ENCODE results near the gene RARB.

RARB gene

DNA sequence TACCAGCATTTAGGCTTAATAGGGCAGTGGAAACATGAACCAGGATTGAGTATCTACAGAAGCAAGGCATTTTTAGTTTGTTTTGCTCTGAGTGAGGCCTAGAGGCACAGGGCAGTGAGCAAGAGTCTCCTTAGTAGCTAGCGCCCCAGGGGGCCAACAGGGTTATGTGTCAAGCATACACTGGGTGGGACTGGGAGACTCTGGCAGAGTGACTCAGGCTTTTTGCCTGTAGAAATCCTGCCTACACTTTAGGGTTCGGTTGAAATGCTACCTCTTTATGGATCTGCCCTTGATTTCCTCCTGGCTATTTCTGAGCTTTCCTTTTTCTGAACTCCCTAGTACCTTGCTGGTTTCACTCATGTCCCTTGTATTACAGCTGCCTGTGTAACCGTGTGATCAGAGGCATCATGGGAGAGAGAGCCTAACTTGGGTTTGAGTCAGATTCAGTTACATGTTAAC is 164.5 kb downstream of the RARB start:
- no peak for DNase-seq (ENCODE audit: low read depth in 2 of 3, low spot score in 1 of 3)

DNA sequence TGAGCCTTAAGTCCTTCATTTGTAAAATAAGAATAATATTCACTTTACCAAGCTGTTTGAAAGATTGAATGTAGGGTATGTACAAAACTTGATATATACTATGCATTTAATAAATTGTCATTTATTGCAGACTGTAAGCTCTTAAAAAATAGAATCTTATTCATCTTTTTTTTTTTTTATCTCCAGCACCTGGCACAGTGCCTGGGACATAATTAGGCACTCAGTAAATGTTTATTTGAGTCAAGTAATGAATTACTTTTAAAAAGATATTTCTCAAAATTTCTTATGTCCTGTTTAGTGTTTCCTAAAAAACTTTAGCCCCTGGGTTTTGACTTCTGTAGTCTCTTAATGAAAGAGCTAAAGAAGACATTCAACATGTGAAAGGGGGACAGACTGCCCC is 164.9 kb downstream of the RARB start:
- no peak for DNase-seq (ENCODE audit: low read depth in 2 of 3, low spot score in 1 of 3)

DNA sequence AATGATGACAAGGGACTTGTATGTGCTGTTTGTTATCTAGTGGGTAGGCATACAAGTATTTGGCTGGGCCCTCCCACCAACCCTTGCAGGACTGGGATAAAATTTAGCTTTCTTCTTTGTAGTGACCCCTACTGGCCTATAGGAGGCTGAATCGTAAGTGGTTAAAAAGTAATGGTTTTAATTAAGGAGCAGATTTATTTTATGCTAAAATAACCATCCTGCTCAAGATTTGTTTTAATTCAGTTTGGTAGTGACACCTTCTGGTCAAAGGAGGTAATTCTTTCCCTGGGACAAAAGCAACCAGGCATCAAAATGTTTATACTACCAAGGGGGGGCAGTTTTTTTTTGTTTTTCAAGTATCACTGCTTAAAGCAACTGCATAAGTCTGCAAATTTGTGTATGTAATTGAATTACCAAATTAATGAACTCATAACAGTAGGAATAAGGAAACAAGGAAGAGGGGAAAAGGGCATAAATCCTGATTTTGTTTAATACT is 166.0 kb downstream of the RARB start:
- peak in 1 of 3 donors; percentile 27 for DNase-seq (ENCODE audit: low read depth in 2 of 3, low spot score in 1 of 3)

DNA sequence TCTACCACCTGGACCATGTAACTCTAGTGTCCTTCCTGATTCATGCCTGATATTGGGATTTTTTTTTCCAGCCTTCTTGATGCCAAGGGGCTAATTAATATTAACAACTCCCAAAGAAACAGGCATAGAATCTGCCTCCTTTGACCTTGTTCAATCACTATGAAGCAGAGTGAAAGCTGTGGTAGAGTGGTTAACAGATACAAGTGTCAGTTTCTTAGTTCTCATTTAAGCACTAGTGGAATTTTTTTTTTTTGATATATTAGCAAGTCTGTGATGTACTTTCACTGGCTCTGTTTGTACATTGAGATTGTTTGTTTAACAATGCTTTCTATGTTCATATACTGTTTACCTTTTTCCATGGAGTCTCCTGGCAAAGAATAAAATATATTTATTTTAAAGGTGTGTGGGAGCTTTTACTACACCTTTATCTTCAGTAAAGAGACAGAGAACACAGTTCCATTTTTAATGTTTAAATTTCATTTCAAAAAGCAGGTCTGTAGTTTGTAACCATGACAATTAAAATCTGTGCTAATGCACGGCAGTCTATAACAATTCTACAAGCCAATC is 169.6 kb downstream of the RARB start:
- DNase-seq (ENCODE audit: low read depth in 2 of 3, low spot score in 1 of 3) = no peak

DNA sequence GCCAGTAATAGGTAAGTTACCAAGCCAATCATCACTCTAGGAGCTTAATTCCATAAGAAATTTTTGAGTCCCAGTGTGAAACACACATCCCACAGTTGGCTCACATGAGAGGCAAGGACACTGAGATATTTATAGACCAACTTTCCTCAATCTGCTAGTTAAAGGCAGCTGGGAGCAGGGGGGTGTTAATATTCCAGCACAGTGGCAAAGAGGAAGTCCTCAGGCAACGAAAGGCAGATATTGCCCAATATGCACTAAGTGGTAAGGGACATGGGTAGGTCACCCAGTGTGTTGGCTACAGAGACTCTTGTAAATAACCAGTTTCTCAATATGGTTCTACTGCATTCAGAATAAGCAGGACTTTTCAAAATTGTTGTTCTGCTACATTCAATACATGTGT is 175.6 kb downstream of the RARB start:
- DNase-seq (ENCODE audit: low read depth in 2 of 3, low spot score in 1 of 3) = no peak

DNA sequence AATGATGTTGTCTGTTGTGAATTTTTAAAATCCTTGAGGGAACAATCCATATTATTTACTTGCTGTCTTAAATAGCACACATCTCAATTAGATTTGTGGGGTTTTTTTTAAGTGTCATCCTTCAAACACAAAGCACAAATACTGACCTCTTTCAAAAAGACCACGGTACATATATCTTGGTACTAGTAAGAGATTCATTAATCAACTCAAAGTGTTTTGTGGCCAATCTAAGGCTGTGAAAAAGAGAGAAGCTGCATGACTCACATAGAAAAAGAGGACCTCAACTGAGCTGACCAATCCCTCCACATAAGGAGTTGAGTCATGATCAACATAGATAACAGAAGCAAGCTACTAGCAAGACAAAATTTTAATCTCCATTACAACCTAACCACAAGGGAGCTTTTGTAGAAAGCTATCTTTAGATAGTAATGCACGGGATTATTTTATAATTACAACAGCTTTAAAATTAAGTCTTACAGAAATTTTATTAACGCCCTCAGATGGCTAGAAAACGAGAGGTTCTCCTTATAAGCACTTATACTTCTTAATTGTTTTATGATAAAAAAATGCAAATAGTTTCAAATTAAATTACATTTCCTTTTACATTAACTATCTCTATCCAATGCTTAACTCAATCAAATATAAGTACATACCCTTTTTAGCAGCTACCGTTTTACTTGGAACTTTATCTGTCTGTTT is 176.2 kb downstream of the RARB start:
- DNase-seq (ENCODE audit: low read depth in 2 of 3, low spot score in 1 of 3) = no peak

DNA sequence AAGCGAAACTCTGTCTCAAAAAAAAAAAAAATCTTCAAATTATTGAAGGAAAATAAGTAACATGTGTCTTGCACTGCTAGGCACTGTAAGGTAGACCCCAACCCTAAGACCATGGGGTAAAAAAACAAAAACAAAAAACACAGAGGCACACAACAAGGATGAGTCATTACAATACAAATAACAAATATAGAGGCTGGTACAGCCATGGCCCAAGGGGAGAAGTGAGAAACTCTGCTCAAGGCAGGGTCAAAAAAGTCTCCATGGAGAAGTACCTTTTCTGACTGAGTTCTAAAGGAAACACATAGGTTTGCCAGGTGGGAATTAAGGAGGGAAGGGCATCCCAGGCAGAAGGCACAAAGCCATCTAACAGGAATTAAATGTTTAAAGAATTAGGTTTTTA is 182.1 kb downstream of the RARB start:
- no peak for DNase-seq (ENCODE audit: low read depth in 2 of 3, low spot score in 1 of 3)

DNA sequence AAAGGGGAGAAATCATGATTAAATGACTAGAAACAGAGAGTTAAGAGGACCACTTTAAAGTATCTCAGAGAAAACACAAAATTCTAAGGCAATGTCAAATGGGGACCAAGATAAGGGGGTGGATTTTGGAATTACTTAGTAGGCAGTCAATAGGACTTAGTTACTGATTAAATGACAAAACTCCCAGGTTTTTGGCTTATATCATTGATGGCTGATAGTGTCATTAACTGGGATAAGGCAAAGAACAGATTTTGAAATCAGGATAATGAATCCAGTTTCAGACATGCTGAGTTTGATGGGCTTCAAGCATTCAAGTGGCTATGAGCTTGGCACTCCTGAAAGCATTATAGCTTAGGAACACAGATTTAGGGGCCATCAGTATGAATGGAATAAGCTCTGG is 182.7 kb downstream of the RARB start:
- no peak for DNase-seq (ENCODE audit: low read depth in 2 of 3, low spot score in 1 of 3)

DNA sequence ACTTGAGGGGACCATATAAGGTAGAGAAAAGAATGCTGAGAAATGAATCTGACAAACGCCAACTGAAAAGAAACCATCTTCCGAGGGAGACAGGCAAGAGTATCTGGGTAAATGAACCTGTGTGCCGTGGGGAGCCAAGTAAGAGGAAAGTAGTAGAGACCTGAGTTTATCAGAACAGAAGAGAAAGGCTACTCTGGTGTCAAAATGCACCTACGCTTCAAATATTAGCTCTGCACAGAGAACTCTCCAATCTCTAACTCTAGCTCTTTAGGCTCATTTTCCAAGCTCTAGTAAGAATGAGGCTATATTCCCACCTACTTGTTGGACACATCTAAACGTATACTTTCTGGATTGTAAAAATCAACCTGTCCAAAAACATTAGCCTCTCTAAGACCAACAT is 183.1 kb downstream of the RARB start:
- DNase-seq (ENCODE audit: low read depth in 2 of 3, low spot score in 1 of 3) = no peak

DNA sequence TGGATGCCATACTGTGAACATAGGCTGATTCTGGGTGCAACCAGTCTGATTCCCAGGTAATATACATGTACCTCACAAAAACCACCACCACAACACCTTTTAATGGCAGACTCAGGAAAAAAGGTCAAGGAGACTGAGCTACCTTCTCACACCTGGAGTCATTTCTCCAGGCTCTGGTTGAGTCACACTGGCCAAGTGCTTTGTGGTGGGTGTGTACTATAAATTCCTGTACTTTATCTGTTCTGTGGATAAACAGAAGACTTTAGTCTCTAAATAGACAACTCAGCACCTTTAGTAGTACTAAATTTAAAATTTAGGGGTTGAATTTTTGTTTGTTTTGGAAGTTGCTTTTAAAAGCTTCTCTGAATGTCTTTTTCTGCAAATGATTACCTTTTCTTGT is 190.0 kb downstream of the RARB start:
- no peak for DNase-seq (ENCODE audit: low read depth in 2 of 3, low spot score in 1 of 3)

DNA sequence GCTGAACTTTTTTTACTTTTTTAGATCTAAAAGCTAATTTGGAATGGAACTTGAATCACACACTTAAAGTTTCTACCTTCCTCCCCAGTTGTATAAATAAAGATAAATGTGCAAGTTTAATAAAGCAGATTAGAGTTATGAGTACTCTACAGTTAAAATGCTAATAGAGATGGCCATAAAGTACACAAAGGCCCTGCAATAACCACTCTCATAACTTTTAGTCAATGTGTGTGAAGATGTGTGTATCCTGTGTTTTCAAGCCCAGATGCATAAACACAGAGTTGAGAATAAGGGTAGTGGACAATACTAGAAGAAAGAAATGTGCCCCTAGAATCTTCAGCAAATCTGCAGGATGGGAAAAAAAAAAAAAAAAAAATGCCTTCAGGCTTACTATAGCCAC is 191.3 kb downstream of the RARB start:
- no peak for DNase-seq (ENCODE audit: low read depth in 2 of 3, low spot score in 1 of 3)

DNA sequence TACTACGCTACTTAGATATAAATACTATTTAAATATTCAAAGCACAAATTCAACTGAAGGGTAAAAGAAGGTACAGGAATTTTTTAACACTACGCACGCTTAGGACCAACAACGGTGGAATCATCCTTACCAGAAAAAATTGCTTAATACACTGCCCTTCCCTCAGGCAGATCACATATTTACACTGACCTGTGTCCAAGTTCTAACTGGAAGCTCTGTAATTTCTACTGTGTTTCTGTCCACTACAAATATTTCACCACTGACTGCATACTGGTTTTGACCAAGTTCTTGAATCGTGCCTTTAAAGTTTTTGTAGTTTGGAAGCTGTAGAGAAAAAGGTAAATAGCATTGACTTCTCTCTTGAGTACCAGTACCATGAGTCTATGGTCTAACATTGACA is 192.4 kb downstream of the RARB start:
- DNase-seq (ENCODE audit: low read depth in 2 of 3, low spot score in 1 of 3) = no peak

DNA sequence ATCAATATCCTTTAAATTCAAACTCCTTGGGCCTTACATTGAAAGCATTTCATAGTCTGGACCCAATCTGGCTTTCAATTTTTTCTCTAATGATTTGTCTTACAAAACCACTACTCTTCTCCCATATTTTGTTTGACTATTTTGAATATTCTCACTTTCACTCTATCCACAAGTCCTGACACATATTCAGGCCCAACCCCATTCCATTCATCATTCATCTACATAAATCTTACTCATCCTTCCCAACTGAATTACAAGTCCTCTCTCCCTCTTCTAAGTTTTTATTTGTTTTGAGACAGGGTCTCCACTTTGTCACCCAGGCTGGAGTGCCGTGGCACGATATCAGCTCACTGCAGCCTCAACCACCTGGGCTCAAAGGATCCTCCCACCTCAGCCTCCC is 193.0 kb downstream of the RARB start:
- no peak for DNase-seq (ENCODE audit: low read depth in 2 of 3, low spot score in 1 of 3)

DNA sequence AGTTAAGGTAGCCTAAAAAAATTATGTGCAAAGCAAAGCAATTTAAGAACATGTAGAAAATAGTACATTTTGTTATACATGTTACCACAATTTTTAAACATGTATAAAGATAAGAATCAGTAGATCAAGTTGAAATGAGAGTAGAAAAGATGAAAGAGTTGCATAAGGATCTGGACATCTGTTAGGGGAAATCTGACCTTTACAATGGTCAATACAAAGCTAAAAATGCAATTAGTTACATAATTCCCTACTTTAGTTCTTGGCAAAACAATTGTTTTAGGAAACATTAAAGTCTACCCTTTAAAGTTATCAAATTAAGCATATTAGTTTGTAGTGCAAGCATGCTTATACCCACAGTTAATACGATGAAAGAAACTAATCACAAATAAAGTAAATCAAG is 203.9 kb downstream of the RARB start:
- no peak for DNase-seq (ENCODE audit: low read depth in 2 of 3, low spot score in 1 of 3)

DNA sequence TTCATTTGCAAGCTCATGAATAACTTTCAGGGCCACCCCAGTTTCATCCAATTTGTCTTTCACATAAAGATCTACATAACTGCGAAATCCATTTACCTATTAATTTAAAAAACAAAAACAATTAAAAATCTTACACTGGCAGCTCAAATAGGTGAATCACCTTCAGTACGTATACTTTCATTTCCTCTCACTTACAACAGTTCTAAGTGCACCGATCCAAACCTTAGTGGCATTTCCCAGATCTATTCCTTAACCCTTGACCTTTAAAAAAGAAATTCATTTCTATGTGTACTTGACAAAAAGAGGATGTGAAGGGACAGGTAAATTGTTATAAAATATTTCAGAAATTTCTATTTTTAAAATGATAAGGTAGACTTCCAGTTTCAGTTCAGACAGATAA is 205.9 kb downstream of the RARB start:
- no peak for DNase-seq (ENCODE audit: low read depth in 2 of 3, low spot score in 1 of 3)

DNA sequence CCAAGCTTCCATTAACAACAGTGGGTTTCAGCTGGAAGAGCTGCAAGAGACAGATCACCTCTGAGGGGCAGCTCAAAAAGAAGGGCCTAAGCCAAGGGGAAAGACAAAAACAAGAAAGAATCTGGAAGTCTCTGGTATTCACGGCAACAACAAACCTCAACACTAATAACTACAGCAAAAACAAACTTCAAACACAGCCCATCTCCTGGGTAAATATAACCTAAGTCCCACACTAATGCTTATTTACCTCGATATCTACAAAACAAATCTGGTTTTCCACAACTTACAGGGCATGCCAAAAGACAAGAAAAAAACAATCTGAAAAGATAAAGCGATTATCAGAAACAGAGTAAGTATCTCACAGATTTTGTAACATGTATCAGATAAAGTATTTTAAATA is 207.0 kb downstream of the RARB start:
- no peak for DNase-seq (ENCODE audit: low read depth in 2 of 3, low spot score in 1 of 3)

Measured in stimulated activated CD4-positive, alpha-beta T cell treated with anti-CD3 and anti-CD28 coated beads, Interleukin-12 subunit alpha, Interleukin-12 subunit beta, amount 100 ng/mL, for 48 hours (primary cell).